Tibial nerve (tissue), 3 donors: ENCODE data around the gene C17orf58.
"Not testable (repeated sequence)": the region's sequence is repeated elsewhere in the genome, so short reads cannot be mapped to it uniquely, and the experiment has no call there.

Experiments used
- POLR2A ChIP-seq, 2 donors: fragments of 450-650 bp; IDR thresholded peaks; one replicate each; pipeline ENCODE4 v1.6.1; 2017; ENCODE audit warnings: antibody characterized with exemption in 2 of 2, mild to moderate bottlenecking in 2 of 2, moderate library complexity in 2 of 2
- TF ChIP-seq, protein P1 (sequence below), 5 experiments: fragments of 200-600 bp in 3 of 5; fragments of 450-650 bp in 2 of 5; sonication (generic) in 3 of 5; IDR thresholded peaks; one replicate each; pipeline ENCODE4 v1.5.1; 2016 to 2019; ENCODE audit warnings: antibody characterized with exemption in 5 of 5, mild to moderate bottlenecking in 3 of 5, moderate library complexity in 2 of 5

DNA sequence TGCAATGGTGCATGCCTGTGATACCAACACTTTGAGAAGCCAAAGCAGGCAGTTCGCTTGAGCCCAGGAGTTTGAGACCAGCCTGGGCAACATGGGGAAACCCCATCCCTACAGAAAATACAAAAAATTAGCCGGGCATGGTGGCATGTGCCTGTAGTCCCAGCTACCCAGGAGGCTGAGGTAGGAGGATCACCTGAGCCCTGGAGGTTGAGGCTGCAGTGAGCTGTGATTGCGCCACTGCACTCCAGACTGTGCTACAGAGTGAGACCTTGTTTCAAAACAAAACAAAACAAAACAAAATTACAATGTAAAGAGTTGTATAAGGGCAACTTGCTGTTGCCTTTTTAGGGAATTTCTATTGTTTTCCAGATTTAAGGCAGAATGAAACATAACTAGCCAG, 15.4 kb downstream of the C17orf58 start:
- TF ChIP-seq, protein P1, sequence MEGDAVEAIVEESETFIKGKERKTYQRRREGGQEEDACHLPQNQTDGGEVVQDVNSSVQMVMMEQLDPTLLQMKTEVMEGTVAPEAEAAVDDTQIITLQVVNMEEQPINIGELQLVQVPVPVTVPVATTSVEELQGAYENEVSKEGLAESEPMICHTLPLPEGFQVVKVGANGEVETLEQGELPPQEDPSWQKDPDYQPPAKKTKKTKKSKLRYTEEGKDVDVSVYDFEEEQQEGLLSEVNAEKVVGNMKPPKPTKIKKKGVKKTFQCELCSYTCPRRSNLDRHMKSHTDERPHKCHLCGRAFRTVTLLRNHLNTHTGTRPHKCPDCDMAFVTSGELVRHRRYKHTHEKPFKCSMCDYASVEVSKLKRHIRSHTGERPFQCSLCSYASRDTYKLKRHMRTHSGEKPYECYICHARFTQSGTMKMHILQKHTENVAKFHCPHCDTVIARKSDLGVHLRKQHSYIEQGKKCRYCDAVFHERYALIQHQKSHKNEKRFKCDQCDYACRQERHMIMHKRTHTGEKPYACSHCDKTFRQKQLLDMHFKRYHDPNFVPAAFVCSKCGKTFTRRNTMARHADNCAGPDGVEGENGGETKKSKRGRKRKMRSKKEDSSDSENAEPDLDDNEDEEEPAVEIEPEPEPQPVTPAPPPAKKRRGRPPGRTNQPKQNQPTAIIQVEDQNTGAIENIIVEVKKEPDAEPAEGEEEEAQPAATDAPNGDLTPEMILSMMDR (IDR thresholded peaks at IDR 0.05), result not testable (repeated sequence)
- TF ChIP-seq POLR2A (IDR thresholded peaks at IDR 0.05), result not testable (repeated sequence)
